Breast epithelium (tissue), 3 donors: ENCODE data around the gene FOXC1.

ENCODE experiments used
- CTCF ChIP-seq, 3 donors: fragments of 450-650 bp; IDR thresholded peaks; one replicate each; pipeline ENCODE4 v1.5.1; 2016 to 2017; ENCODE audit warnings: antibody characterized with exemption in 3 of 3, mild to moderate bottlenecking in 3 of 3, moderate library complexity in 3 of 3
- POLR2A ChIP-seq: fragments of 450-650 bp; IDR thresholded peaks from one replicate; pipeline ENCODE4 v1.6.1; 2016; ENCODE audit warnings: antibody characterized with exemption, mild to moderate bottlenecking, moderate library complexity
- POLR2AphosphoS5 ChIP-seq, 3 donors: sonication (generic); formaldehyde crosslinking; IDR thresholded peaks; one replicate each; pipeline ENCODE4 v1.6.1; 2017; ENCODE audit warnings: antibody characterized with exemption in 3 of 3

- TF ChIP-seq CTCF (IDR thresholded peaks at IDR 0.05): peak; percentile 88 to 93 (median 93)
- no peak for TF ChIP-seq POLR2A
- no peak for TF ChIP-seq POLR2AphosphoS5 (IDR thresholded peaks at IDR 0.05)
Measured at GRCh38 chr6:1596088-1596852, 13.4 kb upstream of the FOXC1 start.
